OCI-LY7 (cell line): ENCODE data around the gene SPG7.

Experiments used
- EZH2phosphoT487 ChIP-seq: fragments of 200-600 bp; sonication (generic); IDR thresholded peaks from 2 replicates; pipeline ENCODE4 v1.6.1; 2018; ENCODE audit warnings: low read depth, borderline replicate concordance, mild to moderate bottlenecking, mixed run types, antibody characterized with exemption, low read length, moderate library complexity, mixed read lengths
- TF ChIP-seq, protein P1 (sequence below): fragments of 200-600 bp; sonication (generic); conservative IDR thresholded peaks from 2 replicates; pipeline ENCODE4 v1.5.1; 2014; ENCODE audit warnings: mild to moderate bottlenecking, antibody characterized with exemption, low read length, moderate library complexity, mixed read lengths

- TF ChIP-seq, protein P1, sequence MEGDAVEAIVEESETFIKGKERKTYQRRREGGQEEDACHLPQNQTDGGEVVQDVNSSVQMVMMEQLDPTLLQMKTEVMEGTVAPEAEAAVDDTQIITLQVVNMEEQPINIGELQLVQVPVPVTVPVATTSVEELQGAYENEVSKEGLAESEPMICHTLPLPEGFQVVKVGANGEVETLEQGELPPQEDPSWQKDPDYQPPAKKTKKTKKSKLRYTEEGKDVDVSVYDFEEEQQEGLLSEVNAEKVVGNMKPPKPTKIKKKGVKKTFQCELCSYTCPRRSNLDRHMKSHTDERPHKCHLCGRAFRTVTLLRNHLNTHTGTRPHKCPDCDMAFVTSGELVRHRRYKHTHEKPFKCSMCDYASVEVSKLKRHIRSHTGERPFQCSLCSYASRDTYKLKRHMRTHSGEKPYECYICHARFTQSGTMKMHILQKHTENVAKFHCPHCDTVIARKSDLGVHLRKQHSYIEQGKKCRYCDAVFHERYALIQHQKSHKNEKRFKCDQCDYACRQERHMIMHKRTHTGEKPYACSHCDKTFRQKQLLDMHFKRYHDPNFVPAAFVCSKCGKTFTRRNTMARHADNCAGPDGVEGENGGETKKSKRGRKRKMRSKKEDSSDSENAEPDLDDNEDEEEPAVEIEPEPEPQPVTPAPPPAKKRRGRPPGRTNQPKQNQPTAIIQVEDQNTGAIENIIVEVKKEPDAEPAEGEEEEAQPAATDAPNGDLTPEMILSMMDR = no peak
- TF ChIP-seq EZH2phosphoT487 = no peak
Measured at GRCh38 chr16:89584768-89585549, 76.8 kb downstream of the SPG7 start.
